Epithelial cell of proximal tubule (primary cell): ENCODE data around the gene PHKA2. TPM values are rescaled to one million over a fixed set of nuclear protein-coding genes. Genes with fewer than 3 reads are reported as not detected.
A peak's percentile ranks its signal among the peaks of the same experiment; 100 is the strongest.

Source experiments
- DNase-seq: peaks from one replicate; pipeline ENCODE4 v3.0.0-alpha.2; 2011; ENCODE audit warnings: low read depth
- H3K4me3 ChIP-seq: 2 replicates; pipeline ENCODE4 v1.5.1; 2011; ENCODE audit warnings: low read depth, mild to moderate bottlenecking, low read length
- CTCF ChIP-seq: conservative IDR thresholded peaks from 2 replicates; pipeline ENCODE4 v1.5.1; 2012; ENCODE audit warnings: low read depth, mild to moderate bottlenecking, low read length
- total RNA-seq: library from RNA; depleted of rRNA; stranded (reverse); fragments of >200 nt; gene quantifications from 2 replicates; pipeline ENCODE4 v1.2.3, GENCODE V29; 2015

The PHKA2 gene
- total RNA-seq, 1 donor from 2014 or later, result 12.9 TPM

GRCh38 chrX:18935893-18936292 lies 48.0 kb downstream of the PHKA2 start:
- no peak overlapping the region for H3K4me3 ChIP-seq
- DNase-seq, result no peak
- no peak for TF ChIP-seq CTCF

DNA sequence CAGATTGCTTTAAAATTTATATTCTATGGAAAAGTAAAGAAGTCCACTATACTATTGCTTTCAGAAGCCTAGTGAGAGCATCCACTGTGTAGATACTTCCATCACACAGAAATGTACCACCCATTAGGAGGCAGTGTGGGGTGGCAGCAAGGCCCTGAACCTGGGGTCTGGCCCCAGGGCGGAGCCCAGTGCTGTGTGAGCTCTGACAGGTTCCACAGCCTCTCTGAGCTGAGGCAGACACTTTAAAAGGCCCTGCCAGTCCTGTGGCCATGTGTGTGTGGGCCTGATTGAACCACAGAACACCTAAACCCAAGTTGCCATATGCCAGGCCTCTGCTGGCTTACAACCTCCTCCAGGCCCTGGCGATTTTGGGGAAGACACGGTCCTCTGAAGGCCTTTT lies 49.2 kb downstream of the PHKA2 start:
- H3K4me3 ChIP-seq, result no peak overlapping the region
- no peak for TF ChIP-seq CTCF
- DNase-seq, result no peak

DNA sequence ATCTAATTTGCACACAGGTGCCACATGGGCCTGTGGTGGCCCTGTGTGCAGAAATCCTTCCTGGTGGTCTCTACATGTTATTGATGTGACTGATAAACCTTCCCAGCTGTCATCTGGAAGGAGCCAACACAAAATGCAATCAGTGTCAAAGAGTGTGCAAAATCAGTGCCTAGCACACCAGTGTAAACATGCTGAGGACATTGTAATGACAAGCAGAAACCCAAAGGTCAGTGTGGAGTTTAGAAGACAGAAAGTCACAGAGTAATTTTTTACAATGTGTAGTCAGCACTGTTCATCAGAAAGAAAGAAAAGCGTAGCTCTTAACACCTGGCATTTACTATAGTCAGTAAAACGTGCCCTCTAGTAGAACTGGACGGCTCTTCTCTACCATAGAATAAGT lies 50.3 kb downstream of the PHKA2 start:
- TF ChIP-seq CTCF, result no peak
- H3K4me3 ChIP-seq, result no peak overlapping the region
- DNase-seq, result no peak

DNA sequence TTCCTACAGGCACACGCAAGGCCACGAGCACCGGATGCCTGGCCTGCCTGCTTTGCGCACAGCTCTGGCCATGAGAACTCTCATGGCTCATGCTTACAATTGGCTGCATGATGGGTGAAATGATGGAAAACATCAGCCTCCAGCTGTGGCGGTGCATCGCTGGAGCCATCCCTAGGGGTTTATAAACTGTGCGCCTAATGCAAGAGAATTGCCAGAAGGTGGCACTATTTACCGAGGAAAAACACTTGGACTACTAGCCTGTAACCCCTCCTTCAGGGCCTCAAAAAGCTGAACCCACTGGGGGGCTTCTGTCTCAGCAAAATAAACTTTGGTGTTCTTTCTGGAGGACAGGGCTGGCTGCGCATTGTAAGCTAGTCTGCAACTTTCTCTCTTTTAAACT lies 51.9 kb downstream of the PHKA2 start:
- no peak for DNase-seq
- no peak overlapping the region for H3K4me3 ChIP-seq
- peak; percentile 51 for TF ChIP-seq CTCF

- DNase-seq, result no peak
- no peak overlapping the region for H3K4me3 ChIP-seq
- TF ChIP-seq CTCF, result no peak
These were observed 54.1 kb downstream of the PHKA2 start for GRCh38 chrX:18929775-18930174.

- no peak for TF ChIP-seq CTCF
- H3K4me3 ChIP-seq, result no peak overlapping the region
- no peak for DNase-seq
These were observed 56.4 kb downstream of the PHKA2 start for GRCh38 chrX:18927558-18927957.

DNA sequence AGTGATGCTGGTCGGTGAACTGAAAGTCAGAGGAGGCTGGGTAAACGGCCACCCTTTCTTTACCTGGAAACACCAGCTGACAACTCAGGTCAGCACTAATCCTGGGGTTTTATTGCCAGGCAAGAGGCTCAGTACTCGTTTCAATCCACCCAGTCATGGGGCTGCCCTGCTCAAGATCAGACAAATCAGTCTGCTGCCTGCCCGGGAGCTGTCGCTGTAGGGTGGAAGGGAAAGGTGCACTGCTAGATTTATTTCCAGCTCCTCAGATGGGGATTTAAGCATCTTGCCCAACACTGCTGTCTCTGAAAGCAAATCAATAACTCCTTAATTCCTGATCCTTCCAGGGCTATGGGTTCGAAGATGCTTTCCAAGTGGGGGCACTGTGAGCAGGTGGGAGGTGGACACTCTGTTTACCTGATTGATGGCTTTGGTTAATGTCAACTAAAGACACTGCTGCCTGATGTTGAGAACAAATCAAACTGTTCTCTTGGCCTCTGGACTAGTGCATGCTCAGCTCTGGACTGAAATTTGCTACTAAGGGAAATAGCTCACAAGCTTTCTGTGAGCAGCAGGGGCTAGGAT lies 59.3 kb downstream of the PHKA2 start:
- DNase-seq, result no peak
- no peak for TF ChIP-seq CTCF
- H3K4me3 ChIP-seq, result no peak overlapping the region
